GM18517 (cell line): ENCODE data around the gene CARD14.

Source experiments
- ATAC-seq: cut with Tn5 transposase; IDR thresholded peaks from one replicate; pipeline ENCODE4 v1.9.1; 2021; ENCODE audit warnings: mild to moderate bottlenecking, moderate library complexity; ENCODE audit not compliant: unreplicated experiment

The CARD14 gene

DNA sequence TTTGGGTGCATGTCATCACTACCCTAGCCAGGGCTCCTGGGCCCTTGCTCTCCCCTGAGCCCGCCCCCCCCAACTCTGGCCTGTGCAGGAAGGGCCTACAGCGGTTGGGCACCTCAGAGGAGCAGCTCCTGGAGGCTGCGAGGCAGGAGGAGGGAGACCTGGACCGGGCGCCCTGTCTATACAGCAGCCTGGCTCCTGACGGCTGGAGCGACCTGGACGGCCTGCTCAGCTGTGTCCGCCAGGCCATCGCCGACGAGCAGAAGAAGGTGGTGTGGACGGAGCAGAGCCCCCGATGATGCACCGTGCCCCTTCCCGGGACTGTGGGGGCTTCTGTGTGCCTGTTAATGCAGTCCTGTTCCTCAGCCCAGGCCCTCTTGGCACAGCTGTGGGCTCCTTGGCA lies 38.2 kb downstream of the CARD14 start:
- ATAC-seq: no peak

DNA sequence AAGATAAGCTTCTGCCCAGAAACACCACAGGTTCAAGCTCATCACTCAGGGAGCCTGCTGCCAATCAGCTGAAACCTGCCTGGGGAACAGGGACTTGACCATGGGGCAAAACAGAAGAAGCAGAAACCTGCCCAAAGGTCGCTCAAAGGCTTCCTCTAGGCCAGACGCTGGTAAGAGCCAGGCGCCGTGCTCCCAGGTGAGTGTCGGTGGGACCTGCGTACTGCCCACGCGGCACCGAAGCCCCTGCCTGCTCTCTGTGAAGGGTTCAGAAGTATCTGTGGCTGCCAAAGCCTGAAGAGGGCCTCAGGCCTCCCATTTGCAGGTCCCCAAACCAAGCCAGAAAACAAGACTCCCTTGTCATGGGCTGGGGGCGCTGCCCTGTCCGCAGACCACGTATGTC lies 39.9 kb downstream of the CARD14 start:
- no peak for ATAC-seq

DNA sequence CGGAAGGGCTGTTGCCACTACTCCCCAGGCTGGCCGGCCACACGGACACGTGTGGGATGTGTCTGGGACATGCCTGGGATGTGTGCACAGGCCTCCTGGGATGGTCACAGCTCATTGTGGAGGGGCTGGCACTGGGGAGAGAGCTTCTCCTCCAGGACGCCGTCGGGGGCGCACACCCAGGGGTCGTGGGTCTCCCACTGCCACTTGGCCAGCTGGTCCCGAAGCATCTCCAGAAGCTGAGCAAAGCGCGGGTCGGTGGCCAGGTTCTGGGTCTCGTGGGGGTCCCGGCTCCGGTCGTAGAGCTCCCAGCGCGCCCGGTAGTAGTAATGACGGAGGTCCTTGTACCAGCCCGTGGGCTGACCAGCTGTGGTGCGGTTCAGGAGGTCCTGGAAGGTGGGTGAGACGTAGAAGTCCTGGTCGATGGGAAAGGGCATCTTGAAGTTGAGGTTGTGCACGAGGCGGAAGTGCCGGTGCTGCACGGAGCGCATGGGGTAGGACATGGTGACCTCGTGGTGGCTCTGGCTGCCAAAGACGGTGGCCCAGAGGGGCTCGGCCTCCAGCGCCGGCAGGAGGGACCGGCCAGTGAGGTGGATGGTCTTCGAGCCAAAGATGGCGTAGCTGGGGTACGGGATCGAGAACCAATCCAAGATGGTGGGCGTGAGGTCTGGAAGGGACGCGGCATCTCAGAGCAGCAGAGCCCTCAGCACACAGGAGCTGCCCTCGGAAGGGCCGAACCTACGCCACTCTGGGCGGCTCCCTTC lies 40.7 kb downstream of the CARD14 start:
- ATAC-seq: no peak

DNA sequence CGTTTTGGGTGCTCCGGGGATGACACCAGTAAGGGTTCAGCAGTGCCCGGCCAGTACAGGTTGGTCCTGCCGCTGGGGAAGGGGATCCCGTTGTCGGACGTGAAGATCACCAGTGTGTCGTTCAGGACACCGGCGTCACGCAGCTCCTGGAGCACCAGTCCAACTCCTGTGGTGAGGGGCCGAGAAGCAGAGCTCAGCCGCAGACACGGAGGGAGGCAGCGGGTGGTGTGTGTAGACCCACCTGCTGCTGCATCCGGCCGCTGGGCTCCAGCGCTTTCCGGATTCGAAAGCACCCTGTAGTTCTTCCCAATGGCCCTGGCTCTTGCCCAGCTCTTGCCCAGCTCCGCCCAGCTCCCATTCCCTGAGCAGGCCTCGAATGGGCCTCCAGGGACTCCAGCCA lies 42.3 kb downstream of the CARD14 start:
- no peak for ATAC-seq

DNA sequence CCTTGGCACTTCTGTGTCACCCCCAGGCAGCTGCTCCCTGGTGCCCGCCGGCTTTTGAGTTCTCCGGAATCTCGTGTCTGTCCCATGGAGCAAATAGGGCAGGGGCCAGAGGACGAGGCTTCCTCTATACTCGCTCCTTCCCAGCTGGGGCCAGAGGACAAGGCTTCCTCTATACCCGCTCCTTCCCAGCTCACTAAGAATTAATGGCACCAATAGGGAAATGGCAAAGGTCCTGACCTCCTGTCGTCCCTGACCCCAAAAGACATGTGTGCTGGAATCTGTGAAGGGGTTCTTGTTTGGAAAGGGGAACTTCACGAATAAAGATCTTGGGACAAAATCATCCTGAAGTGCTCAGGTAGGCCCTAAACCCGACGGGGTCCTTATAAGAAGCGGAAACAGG lies 42.7 kb downstream of the CARD14 start:
- no peak for ATAC-seq

DNA sequence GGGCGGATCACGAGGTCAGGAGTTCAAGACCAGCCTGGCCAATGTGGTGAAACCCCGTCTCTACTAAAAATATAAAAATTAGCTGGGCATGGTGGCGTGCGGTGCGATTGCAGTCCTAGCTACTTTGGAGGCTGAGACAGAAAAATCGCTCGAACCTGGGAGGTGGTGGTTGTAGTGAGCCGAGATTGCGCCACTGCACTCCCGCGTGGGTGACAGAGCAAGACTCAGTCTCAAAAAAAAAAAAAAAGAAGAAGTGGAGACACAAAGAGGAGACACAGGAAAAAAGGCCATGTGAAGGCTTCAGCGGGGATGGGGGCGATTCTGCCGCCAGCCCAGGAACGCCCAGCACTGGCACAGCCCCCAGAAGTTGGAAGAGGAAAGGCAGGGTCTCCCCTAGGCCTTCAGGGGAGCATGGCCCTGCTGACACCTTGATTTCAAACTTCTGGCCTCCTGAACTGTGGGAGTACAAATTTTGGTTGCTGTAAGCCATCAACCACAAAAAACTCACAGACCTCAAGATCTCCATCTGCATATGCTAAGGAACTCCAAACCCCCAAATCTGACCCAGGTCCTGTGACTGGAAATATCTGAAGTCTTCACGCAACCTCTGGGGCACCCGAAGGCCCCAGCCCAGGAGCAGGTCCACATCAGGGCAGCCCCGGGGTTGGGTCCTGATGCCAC lies 43.3 kb downstream of the CARD14 start:
- no peak for ATAC-seq

DNA sequence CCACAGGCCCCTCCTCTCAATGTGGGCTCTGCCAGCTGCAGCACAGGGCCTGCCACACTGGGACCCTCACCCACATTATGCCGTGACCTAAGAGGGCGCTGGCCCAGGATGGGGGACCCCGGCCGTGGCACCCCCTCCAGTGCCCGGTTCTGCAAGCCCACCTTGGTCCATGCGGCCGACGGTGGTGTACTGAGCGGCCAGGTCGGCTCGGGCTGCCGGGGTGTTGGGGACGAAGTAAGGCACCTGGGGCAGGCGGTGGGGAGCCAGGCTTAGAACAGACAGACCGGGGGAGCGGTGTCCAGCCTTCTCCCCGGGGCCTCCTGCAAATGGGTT lies 43.8 kb downstream of the CARD14 start:
- no peak for ATAC-seq

DNA sequence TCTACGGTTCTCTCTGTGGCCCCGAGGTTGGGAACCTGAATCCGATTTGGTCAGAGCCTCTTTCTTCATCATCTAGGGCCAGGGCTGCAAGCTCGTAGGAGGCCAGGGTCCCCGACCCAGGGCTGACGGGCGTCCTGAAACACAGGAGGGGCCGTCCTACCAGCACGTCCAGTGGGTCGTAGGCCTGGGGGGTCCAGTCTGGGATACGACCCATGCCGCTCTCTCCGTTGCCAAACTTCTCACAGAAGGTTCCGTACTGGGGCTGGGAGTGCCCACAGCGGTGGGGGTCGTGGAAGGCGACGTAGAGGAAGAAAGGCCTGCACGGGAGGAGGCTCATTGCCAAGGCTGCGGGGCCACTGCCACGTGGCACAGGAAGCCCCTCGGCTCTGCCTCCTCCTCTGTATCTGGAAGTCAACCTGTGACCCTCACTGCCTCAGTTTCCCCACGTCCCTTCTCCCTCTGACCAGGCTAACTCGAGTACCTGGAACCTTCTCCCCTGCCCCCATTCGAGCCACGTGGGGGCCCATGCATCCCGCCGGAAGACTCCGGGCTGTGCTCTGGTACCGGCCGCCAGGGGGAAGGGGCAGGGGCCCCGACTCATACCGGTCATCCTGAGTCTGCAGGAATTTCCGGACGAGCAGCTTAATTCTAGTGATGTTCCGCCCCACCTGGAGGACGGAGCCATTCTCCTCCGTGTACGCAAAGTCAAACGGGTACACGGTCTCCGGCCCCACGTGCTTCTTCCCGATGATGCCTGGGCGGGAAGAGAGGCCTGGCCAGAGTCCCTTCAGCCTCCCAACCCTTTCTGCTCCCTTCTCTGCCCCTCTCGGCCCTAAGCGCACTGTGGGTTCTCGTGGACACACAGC lies 44.4 kb downstream of the CARD14 start:
- no peak for ATAC-seq

DNA sequence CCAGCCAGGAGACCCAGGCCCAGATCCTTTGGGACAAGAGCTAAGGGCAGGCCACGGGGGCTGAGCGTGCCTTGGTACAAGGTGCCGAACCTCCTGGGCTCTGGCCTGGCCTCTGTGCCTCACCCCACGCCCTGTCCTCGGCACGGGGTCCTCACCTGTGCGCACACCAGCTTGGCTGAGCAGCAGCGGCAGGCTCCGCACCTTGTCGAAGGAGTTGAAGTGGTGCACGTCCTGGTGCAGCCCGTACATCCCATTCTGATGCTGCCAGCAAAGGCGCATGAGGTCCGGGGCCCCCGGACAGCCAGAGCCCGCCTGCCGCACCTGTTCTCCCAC lies 45.0 kb downstream of the CARD14 start:
- no peak for ATAC-seq

DNA sequence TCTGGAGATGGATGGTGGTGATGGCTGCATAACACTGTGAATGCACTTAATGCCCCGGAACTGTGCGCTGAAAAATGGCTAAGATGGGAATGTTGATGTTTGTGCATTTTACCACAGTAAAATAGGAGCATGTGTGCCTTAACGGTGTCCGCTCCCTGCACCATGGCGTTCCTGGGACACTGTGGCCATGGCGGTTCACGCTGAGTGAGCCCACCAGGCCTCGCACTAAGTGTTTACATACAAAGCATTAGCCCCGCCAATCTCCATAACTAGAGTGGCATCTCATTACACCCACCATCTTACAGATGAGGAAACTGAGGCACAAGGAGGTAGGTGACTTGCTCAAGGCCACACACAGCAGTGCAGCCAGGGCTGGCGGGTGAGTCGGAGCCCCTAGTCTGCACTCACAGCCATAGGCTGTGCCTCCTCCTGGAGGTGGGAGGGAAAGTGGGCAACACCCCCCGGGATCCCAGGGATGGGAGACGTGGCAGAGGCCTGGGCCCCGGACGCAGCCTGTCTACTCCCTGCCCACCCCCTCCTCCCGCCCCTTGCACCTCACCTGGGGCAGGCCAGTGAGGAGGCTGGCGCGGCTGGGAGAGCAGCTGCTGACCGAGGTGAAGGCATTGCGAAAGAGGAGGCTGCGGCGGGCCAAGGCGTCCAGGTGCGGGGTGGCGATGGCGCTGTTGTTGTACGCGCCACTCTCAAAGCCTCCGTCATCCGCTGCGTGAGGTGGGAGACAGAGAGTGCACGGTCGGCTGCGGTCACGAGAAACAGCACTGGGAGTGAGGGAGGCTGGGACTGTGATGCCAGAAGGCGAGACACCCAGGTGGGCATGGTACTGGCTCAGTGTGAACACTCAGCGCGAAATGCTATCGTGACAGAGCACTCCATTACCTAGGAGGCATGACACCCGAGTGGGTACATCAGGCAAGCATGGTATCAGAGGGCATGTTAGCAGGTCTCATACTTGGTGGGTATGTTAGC lies 46.9 kb downstream of the CARD14 start:
- ATAC-seq: no peak

DNA sequence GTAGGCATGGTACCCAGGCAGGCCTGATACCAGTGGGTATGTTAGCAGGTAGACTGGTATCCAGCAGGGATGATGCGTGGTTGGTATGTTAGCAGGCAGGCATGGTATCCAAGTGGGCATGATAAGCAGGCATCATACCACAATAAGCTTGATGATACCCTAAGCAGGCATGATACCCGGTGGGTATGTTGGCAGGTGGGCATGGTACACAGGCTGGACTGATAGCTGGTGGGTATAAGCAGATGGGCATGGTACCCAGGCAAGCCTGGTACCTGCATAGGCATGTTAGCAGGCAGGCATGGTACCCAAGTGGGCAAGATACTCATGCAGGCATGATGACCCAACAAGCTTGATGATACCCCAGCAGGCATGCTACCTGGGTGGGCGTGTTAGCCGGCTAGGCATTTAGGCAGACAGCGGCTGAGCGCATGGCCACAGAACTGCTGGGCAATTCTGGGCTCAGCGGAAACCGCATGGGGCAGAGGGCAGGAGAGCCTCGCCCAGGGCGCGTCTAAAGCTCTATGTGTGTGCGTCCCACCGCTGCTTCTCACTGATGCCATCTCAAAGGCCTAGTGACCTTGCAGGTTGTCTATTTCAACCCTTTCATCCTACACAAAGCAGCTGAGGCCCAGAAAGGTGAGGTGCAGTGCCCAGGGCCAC lies 48.0 kb downstream of the CARD14 start:
- no peak for ATAC-seq

DNA sequence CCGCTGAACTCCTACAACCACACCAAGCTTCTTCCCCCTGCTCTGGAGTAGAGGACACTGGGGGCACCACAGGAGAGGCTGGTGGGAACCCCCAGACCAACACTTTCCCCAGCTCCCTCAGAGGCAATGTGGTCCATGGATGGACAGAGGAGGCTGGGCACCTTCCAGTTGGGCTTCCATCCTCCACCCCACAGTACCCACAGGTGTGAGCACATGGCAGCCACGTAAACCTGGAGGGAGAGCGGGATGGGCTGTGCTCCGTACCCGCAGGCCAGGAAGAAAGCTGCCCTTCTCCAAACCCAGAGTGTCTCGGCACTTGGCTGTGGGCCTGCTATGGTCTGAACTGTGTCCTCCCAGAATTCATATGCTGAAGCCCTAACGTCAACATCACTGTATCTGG lies 48.6 kb downstream of the CARD14 start:
- no peak for ATAC-seq

DNA sequence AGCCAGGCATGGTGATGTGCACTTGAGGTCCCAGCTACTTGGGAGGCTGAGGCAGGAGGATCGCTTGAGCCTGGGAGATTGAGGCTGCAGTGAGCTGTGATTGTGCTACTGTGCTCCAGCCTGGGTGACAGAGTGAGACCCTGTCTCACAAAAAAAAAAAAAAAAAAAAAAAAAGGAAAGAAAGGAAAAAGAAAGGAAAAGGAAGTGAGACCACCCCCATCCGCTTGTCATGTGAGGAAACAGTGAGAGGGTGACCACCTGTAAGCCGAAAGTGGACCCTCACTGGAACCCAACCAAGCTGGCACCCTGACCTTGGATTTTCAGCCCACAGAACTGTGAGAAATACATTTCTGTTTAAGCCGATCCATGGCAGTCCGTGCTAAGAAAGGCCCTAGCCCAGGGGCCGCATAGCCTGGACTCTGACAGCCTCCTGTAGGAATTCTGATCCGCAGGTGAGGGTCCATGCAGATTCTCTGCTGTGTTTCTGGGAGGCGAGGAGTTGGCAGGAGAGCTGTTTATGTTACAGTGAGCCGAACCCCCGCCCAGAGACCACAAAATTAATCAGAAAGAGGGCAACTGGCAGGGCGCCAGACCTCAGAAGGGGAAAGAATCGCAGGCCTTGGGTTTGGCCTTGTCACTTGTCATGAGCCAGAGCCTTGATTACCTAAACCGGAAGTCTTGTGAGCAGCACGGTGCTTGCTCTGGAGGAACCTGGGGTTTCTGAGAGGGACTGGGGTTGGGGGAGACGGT lies 49.4 kb downstream of the CARD14 start:
- no peak for ATAC-seq

DNA sequence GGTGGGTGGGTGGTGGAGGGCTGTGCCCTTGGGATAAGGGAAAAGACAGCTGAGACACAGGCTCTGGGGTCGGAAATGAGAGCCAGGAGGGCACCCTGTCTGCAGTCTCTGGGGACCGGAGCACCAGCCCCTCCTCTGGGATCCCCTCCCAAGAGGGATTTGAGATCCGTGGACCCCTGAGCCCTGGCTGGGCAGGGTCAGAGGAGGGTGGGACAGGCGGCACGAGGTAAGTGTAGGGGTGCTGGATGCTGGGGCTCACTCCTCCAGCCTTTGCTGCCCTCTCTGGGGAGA lies 49.9 kb downstream of the CARD14 start:
- no peak for ATAC-seq

DNA sequence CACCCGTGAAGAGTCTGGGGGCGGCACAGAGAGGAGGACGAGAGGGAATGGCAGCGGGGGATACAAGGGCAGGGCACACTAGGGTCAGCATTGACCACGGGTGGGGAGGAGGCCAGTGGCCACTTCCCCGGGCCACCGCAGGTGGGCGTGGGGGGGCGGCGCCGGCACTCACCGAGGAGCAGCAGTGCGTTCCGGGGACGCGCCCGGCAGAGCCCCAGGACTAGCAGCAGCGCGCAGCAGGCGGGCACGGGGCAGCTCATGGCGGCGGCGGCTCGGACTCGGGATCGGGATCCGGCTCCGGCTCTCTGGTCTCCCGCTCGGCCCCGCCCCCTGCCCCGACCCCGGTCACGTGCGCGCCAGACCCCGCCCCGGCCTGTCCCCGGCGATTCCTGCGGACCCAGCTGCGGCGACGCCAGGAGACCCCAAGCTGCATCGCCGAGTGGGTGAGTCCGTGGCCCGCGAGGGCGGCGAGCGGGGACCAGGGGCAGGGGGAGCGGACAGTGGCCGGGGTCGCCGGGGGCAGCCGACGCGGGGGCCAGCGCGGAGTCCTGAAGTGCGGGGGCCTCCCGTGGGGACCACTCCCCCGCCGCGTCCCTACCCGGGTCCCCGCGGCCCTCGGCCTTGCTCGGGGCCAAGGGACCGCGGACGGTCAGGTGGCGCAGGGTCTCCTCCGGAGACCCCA lies 50.4 kb downstream of the CARD14 start, which contains the start of the genes SGSH and SLC26A11:
TSS of gene SGSH (minus strand) at position 280 of the 682 bp plus-strand sequence. CDS start at position 260, 20 bp downstream.
TSS of gene SLC26A11 (plus strand) at position 374 of the 682 bp plus-strand sequence. CDS start 1,134 bp downstream, outside the sequence.
- no peak for ATAC-seq

DNA sequence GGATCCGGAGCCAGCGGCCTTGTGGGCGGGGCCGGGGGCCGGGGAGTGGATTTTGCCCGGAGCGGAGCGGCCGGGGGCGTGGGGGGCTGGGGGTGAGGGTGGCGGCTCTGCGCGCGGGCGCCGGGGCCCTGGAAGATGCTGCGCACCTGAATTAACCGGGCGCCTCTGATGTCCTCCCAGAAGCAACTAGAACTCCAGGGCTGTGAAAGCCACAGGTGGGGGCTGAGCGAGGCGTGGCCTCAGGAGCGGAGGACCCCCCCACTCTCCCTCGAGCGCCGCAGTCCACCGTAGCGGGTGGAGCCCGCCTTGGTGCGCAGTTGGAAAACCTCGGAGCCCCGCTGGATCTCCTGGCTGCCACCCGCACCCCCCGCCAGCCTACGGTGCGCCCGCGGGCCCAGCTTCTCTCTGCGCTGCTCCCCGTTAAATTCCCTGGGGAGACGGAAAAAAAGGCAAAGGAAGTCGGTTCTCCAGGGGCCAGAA lies 50.9 kb downstream of the CARD14 start:
- no peak for ATAC-seq

DNA sequence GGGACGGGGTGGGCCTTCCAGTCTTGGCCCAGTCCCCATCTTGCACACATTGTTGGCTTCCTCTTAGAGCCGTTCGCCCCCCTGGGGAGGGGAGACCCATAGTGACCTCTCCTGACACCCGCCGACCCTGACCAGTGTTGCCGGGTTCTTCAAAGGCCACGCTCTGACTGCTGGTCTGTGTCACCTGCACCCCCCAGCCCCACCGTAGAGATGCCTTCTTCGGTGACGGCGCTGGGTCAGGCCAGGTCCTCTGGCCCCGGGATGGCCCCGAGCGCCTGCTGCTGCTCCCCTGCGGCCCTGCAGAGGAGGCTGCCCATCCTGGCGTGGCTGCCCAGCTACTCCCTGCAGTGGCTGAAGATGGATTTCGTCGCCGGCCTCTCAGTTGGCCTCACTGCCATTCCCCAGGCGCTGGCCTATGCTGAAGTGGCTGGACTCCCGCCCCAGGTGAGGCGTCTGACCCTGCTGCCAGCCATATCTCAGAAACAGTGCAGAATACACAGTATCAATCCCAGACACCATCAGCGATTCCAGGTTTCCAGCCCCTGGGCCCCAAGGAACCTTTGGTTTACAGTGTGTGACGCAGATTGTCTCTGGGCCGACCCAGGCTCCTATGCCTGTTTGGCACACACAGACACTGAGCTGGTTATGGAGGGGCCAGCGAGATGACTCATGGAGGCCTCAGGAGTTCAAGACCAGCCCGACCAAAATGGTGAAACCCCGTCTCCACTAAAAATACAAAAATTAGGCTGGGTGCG lies 51.7 kb downstream of the CARD14 start:
- no peak for ATAC-seq
